Vagina (tissue), 2 donors: Measurements from ENCODE around the gene ZRANB3.

Experiments
- POLR2A ChIP-seq, 2 donors: fragments of 450-650 bp; IDR thresholded peaks; one replicate each; pipeline ENCODE4 v1.6.1; 2017; ENCODE audit warnings: antibody characterized with exemption in 2 of 2, mild to moderate bottlenecking in 2 of 2, moderate library complexity in 2 of 2
- POLR2AphosphoS5 ChIP-seq, 2 donors: sonication (generic); formaldehyde crosslinking; IDR thresholded peaks; one replicate each; pipeline ENCODE4 v1.9.0; 2017; ENCODE audit warnings: antibody characterized with exemption in 2 of 2, mild to moderate bottlenecking in 2 of 2, low read depth in 1 of 2; ENCODE audit not compliant: insufficient read depth in 1 of 2
- TF ChIP-seq, protein P1 (sequence below), 3 experiments: fragments of 450-650 bp in 2 of 3; fragments of 200-600 bp in 1 of 3; sonication (generic) in 1 of 3; IDR thresholded peaks; one replicate each; pipeline ENCODE4 v1.5.1; 2017 to 2019; ENCODE audit warnings: antibody characterized with exemption in 3 of 3, mild to moderate bottlenecking in 2 of 3, moderate library complexity in 2 of 3

DNA sequence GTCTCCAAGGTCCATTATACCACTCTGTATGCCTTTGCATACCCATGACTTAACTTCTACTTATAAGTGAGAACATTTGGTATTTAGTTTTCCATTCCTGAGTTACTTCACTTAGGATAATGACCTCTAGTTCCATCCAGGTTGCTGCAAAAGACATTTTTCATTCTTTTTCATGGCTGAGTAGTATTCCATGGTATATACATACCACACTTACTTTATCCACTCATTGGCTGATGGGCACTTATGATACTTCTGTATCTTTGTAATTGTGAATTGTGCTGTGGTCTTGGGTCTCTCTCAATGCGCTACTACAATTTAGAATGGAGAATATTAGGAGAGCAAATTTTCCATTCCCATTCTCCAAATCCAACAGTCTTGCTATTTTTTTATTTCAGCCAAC lies 76.4 kb downstream of the ZRANB3 start:
- TF ChIP-seq, protein P1, sequence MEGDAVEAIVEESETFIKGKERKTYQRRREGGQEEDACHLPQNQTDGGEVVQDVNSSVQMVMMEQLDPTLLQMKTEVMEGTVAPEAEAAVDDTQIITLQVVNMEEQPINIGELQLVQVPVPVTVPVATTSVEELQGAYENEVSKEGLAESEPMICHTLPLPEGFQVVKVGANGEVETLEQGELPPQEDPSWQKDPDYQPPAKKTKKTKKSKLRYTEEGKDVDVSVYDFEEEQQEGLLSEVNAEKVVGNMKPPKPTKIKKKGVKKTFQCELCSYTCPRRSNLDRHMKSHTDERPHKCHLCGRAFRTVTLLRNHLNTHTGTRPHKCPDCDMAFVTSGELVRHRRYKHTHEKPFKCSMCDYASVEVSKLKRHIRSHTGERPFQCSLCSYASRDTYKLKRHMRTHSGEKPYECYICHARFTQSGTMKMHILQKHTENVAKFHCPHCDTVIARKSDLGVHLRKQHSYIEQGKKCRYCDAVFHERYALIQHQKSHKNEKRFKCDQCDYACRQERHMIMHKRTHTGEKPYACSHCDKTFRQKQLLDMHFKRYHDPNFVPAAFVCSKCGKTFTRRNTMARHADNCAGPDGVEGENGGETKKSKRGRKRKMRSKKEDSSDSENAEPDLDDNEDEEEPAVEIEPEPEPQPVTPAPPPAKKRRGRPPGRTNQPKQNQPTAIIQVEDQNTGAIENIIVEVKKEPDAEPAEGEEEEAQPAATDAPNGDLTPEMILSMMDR (IDR thresholded peaks at IDR 0.05) = no peak
- TF ChIP-seq POLR2A (IDR thresholded peaks at IDR 0.05) (no peak), POLR2AphosphoS5 (IDR thresholded peaks at IDR 0.05; ENCODE audit: insufficient read depth in 1 of 2, low read depth in 1 of 2) (no peak)
